EH (cell line): ENCODE data around the gene ATG2B.

Experiments used
- DNase-seq: peaks from one replicate; pipeline ENCODE4 v3.0.0-alpha.2; 2015; ENCODE audit warnings: low read depth

The ATG2B gene, protein sequence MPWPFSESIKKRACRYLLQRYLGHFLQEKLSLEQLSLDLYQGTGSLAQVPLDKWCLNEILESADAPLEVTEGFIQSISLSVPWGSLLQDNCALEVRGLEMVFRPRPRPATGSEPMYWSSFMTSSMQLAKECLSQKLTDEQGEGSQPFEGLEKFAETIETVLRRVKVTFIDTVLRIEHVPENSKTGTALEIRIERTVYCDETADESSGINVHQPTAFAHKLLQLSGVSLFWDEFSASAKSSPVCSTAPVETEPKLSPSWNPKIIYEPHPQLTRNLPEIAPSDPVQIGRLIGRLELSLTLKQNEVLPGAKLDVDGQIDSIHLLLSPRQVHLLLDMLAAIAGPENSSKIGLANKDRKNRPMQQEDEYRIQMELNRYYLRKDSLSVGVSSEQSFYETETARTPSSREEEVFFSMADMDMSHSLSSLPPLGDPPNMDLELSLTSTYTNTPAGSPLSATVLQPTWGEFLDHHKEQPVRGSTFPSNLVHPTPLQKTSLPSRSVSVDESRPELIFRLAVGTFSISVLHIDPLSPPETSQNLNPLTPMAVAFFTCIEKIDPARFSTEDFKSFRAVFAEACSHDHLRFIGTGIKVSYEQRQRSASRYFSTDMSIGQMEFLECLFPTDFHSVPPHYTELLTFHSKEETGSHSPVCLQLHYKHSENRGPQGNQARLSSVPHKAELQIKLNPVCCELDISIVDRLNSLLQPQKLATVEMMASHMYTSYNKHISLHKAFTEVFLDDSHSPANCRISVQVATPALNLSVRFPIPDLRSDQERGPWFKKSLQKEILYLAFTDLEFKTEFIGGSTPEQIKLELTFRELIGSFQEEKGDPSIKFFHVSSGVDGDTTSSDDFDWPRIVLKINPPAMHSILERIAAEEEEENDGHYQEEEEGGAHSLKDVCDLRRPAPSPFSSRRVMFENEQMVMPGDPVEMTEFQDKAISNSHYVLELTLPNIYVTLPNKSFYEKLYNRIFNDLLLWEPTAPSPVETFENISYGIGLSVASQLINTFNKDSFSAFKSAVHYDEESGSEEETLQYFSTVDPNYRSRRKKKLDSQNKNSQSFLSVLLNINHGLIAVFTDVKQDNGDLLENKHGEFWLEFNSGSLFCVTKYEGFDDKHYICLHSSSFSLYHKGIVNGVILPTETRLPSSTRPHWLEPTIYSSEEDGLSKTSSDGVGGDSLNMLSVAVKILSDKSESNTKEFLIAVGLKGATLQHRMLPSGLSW (N-terminal part only)

DNA sequence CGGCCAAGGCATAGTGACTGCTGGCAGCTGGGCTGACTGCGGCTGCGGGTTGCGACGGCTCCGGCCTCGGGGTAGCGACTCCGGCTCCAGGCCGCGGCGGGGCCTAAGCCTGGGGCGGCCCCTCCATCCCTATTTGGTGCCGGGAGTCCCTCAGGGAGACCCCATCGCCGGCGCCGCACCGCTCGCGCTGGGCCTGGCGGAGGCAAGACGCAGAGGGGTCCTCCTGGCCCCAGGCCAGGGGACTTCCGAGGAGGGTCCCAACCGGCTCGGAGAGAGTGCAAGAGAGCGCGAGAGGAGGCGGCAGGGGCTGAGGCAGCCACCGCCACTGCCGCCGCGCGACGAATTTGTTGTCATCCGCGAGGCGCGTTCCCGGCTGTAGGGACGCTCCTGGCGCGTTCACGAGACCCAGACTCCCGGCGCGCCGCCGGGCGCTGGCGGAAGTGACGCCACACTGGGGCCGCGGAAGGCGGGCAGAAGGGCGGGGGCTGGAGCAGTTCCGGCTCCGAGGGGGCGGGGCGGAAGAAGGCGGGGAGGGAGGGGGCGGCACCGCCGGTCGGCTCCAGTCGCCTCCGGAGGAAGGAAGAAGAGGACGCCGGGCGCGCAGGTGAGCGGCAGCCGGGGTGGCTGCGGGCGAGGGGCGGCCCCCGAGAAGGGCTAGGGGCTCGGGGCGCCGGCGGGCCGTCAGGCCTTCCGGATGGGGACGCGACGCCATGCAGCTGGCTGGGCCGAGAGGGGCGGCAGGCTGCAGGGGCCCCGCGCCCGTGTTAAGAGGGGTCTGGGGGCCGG, at the start of gene ATG2B, which contains the start of gene GSKIP:
Gene ATG2B (minus strand): TSS at position 377 of the 786 bp plus-strand sequence. CDS start 365 bp downstream, at position 12.
Gene GSKIP (plus strand): TSS at position 562 of the 786 bp plus-strand sequence. CDS start 18,722 bp downstream, outside the sequence.
- peak; percentile 90 for DNase-seq

DNA sequence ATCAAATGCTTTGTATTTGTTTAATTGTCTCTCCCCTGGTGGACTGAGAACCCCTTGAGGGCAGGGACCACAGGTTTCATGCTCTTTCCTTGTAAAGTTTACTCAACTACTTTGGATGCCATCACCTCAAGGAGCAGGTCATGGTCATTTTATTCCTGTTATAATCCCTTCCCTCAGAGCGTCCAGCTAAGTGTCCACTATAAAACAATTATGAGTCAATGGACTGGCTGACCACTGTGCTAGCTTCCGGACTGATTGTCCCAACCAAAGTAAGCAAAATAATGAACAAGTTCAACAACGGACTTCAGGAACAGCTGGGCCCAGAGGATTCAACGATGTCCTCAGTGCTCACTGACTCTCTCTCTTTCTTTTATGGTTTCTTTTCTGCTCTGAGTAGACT, 47.0 kb upstream of the ATG2B start:
- DNase-seq: no peak

DNA sequence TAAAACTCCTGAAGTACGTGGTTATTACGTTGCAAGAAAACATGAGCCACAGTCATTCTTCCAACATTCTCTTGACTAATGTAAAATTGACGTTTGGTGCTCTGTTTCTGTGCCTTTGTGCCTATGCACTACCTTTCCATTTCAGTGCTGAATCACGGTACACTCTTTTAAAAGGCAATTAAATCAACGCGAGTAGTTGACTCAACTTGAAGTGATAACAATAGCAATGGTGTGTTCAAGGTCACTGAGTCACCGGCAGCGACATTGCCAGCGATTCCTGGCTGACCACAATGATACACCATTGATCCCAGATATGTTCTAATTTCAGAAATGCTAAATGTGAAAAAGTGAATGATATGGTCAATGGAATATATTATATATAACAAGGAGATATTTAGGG, 46.6 kb upstream of the ATG2B start:
- no peak for DNase-seq

DNA sequence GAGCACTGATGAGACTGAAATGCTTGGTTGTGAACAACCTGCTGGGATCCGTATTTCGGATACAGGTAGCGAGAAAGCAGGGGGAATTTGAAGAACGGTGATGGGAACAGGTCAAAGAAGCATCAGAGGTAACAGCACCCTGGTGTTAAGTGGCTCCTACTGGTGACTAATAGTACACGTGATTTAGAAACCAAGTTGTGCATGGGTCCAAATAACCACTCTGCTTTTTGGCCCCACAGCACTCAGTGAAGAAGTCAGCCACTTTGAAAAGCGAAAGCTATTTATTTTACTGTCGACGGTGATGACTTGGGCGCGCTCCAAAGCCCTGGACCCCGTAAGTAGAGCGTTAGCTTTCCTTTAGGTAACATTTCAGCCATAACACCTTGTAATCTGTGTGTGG, 45.5 kb upstream of the ATG2B start:
- DNase-seq: no peak

DNA sequence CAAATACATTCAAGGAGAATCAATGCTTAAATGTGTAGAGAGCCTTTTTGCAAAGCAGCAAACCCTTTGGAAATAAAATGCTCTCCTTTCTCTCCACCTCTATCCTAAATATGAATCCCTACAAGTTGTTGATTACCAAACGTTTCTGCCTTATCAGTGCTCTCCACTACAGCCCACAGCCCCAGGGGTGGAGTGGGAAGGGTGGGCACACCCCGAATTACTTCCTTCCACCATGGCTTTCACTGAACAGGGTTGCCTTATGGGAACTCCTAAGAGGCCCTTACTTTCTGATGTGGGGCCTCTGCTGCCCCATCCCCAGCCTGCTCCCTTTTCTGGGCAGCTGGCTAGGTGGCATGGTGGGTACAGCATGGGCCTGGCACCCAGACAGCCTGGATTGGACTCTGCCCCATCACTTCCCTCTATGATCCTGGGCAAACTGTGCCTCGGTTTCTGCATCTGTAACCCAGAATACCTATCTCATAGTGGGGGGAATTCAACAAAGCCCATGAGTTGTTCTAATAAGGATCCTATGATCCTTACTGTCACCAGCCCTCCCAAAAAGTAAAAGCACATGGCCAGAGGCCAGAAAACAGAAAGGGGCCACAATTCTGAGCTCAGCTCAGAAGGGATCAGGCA, 44.9 kb upstream of the ATG2B start:
- no peak for DNase-seq

DNA sequence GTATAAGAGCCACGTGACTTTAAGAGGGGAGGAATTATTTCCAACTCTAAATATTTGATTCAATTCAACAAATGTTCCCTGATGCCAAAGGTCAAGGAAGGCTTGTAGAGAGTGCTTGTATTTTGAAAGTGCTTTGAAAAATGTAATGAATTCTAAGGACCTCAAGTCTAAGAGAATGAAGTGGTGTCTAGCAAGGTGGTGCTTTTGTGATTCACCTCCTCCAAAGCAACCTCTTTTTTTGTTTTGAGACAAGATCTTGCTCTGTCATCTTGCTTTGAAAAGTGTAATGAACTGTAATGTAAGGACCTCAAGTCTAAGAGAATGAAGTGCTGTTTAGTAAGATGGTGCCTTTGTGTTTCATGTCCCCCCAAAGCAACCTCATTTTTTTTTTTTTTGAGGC, 42.5 kb upstream of the ATG2B start:
- DNase-seq: no peak

DNA sequence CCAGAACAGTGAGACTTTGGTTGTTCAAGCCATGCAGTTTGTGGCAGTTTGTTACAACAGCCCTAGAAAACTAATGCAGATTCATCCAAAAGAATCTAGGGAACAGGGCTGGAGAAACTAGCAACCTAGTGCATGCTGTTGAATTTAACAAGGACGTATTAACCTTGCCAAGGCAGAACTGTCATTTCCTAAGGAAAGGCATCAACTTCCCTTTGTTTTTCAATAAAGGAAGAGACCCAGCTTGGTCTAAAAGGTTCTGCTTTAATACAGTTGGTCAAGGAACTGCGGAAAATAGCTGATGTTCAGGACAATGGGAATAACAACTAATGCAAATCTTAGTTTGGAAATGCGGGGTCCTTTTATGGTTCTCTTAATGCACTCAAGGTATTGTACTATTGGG, 40.3 kb upstream of the ATG2B start:
- DNase-seq: no peak

DNA sequence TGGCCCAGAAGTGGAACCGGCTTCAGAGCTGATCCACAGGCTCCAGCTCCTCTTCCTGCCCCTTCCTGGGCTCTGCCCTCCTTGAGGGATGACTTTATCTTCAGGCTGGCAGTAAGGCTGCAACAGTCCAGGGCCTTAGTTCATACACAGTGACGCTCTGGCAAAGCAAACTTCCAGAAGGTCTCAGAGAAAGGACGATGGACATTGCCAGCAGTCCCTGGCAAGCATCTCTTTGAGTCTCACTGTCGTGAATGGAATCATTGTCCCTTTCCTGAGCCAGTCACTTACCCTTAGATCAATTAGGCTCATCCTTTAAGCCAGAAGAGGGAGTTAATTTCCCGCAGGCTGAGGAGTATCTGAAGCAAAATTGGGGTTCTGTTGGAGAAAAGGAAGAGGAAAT, 37.4 kb upstream of the ATG2B start:
- no peak for DNase-seq

DNA sequence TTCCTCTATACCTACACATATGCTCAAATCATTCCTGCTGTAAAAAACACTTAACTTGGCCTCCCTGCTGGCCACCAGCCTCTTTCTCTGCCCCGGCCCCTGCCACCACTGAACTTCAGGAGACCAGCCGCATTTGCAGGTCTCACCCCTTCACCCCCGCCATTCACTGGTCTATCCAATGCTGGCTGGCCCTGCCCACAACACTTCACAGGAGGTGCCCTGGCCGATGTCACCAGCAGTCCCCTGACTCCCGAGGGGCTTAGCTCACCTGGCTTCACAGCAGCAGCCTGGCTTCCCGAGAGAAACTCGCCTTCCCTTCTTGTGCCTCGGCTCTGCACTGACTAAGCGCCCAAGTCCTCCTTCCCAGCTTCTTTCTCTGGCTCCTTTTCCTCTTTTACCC, 36.3 kb upstream of the ATG2B start:
- DNase-seq: no peak

DNA sequence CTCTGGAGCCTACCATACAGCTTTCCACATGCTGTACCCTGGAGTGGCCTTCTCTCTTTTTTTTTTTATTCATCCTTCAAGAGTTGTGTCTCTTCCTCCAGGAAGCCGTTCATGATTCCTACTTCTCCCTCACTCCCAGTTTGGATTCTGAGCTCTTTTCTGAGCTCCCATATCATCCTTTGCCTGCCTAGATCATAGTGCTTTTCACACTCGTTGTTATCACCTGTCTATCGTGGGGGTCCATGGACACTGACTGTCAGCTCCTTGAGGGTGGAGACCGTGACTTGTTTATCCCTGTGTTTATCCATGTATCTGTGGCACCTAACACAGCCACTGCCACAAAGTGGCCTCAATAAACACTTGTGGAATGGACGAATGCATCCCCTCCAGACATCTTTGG, 35.8 kb upstream of the ATG2B start:
- no peak for DNase-seq

DNA sequence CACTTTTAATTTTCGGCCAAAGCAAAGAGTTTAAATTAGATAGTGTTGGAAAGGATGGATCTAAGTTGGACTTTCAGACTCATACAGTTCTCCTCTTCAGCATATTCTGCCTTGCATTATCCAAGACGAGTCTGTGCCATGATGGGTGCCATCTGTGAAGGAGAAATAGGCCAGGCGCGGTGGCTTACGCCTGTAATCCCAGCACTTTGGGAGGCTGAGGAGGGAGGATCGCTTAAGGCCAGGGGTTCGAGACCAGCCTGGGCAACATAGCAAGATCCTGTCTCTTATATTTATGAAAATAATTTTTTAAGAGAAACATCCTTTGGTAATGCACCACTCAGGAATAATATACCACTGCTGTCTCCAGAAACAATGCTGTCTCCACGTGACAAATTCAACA, 35.3 kb upstream of the ATG2B start:
- no peak for DNase-seq

DNA sequence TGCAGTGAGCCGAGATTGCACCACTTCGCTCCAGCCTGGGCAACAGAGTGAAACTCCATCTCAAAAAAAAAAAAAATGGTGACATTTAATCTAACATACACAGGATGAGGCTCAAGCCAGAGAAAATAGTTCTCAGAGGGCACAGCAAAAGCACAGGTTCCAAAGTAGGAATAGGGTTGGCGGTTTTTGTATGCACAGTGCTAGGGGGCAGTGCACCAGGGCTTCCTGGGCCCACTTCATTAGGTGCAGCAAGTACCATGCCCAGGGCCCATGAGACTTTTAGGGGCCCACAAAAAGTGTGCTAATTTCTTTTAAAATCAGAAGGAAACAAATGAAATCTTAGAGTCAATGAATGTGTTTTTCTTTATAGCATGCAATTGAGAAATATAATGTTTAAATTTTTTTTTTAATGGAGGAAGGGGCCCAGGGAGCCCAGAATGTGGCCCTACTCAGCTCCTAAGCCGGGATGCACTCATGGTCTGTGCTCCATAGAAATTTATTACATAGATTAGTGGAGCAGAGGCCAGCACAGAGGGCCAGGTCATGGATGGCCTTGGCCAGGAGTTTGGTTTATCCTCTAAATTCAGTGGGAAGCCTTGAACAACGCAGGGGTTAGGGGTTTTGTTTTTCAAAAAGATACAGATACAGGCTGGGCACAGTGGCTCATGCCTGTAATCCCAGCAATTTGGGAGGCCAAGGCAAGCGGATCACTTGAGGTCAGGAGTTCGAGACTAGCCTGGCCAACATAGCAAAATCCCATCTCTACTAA, 31.1 kb upstream of the ATG2B start:
- no peak for DNase-seq

DNA sequence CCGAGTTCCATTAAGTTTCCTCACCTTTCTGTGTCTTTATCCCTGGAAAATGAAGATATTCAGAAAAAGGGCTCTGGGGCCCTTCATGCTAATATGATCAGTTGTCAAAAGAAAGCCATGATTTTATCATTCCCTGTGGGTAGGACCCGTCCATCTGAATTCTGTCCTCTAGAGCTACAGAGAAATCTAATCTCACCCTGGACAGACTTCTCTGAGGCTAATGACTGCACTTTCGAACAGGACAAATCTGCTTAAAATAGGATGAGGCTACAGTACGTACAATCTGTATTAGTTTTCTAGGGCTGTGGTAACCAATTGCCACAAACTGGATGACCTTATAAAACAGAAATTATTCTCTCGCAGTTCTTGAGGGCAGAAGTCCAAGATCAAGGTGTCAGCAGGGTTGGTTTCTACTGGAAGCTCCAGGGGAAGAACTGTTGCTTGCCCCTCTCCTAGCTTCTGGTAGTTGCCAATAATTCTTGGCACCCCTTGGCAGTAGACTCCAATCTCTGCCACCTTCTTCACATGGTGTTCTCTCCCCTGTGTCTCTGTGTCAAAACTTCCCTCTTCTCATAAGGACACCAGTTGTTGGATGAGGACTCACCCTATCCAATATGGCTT, 30.0 kb upstream of the ATG2B start:
- no peak for DNase-seq

DNA sequence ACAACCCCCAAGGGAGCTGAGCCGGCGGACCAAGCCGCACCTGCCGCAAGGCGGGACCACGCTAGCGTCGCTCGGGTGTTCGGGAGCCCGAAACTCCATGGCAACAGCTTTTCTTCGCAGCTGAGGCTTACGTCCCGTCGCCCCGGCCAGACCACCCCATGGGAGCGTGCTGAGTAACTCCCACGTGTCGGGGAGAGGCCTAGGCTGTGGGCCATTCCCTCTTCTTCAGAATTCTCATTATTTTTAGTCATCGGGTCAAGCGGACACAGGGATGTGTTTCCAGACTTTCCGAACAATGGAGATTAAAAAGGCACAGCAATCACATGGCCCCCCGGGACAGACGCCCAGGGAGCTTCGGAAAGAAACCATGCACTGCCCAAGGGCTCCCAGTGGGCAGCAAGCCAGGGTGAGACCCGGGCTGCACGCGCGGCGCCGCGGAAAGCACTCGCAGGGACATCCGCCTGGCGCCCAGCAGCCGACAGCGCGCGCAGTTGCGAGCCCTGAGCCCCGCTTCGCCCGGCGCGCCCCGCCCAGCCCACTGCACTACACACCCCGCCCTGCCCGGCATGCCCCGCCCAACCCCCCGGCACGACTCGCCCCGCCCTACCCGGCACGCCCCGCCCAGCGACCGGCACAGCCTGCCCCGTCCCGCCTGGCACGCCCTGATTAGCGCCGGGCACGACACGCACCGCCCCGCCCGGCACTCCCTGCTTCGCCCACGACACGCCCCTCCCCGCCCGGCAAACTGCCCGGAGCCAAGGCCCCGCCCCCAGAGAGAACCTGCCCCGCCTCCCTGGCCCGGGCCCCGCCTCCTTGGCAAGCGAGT, 28.4 kb upstream of the ATG2B start:
- DNase-seq: peak; percentile 95

DNA sequence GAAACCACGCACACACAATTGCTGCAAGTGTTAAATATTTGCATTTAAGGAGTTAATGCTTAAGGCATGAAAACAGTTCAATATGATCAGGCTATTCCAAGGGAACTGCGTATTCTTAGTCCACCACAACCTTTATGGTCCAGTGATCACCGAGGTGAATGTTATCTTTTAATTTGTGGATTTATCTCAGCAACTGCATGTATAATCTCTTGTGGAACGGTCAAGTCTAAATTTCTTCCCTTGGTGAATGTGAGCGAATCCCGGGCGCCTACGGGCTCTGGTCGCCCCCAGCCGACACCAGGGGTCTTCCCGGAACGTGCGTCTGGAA, 27.8 kb upstream of the ATG2B start:
- DNase-seq: no peak

DNA sequence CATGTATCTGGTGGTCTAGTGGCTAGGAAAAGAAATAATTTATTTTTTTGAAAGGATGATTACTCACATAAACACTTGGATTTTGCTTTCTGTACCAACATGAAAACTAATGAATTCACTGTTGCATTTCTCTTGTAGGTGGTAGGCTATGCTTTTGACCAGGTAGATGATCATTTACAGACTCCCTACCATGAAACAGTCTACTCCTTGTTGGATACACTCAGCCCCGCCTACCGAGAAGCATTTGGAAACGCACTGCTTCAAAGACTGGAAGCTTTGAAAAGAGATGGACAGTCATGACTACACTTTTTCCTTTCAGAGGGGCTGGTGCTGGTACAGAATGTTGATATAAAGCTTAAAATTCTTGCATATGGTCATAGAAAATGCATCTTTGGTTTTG, 22.2 kb upstream of the ATG2B start:
- DNase-seq: no peak

DNA sequence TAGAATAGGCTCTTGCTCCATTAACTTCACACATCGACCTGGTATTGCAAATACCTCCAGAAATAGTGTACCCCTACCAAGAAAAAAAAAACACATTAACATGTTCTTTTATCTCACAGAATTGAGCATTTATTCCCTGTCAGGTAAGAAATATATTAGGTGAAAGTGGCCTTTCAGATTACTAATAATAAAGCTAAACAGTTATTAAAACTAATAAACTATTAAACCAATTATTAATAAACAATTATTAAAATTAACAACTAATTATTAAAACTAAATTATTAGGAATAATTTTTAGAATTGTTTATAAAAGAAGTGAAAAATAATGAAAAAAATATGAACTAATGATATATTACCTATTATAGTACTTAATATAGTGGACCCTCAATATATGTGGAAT, 21.6 kb upstream of the ATG2B start:
- DNase-seq: no peak

DNA sequence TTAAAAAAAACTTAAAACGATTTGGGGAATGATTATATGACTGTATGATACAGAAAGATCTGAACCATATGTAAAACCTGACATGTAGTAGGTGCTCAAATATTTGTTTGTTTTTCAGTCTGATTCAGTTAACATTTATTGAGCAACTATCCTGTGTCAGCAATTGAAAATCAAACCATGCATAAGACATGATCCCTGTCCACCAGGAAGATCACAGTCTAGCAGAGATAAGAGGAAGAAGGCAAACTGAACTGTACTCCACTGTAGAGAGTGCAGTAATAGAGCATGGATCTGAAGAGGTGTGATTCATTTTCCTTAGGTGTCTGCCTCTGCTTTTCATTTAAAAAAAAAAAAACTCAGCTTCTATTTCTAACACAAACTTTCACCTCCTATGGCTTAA, 20.9 kb upstream of the ATG2B start:
- DNase-seq: no peak

DNA sequence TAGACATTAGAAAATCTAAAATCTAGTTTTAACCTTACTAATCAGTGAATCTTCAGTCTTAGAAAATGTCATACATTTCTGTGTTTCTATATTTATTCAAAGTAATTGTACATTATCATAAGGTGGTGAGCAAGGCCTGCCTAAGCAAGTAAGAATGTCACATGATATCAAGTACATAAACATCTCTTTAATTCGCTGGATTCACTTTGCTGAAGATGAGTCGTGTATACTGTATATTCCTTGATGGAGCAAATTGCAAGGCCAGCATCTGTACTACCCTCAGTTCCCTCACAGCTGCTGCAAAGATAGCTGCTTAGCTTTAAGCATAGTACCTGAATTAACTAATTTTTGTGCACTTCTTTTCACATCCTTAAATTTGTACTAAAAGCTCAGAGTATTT, 20.3 kb upstream of the ATG2B start:
- DNase-seq: peak; percentile 6
